ENCODE data around the gene C3orf49.

Gene C3orf49

GRCh38 chr3:63818282-63819150 lies 583 bp upstream of the C3orf49 start:
- peak; percentile 77 for DNase-seq (ENCODE audit: low read depth)
- TF ChIP-seq CTCF (IDR thresholded peaks at IDR 0.05; ENCODE audit: low read length, missing control alignments) = peak; percentile 84
- H3K4me3 ChIP-seq (replicated peaks; ENCODE audit: low read depth, low read length) = no peak overlapping the region

GRCh38 chr3:63824309-63824708 lies 5.2 kb downstream of the C3orf49 start:
- peak; percentile 20 for DNase-seq (ENCODE audit: low read depth)

GRCh38 chr3:63830526-63830925 lies 11.4 kb downstream of the C3orf49 start:
- TF ChIP-seq CTCF (IDR thresholded peaks at IDR 0.05; ENCODE audit: low read length, missing control alignments) = no peak
- no peak for DNase-seq (ENCODE audit: low read depth)
- H3K4me3 ChIP-seq (replicated peaks; ENCODE audit: low read depth, low read length) = no peak overlapping the region

More at GRCh38 chr3:63824309-63824708, 5.2 kb downstream of the C3orf49 start:
- H3K4me3 ChIP-seq (replicated peaks; ENCODE audit: low read depth, low read length) = no peak overlapping the region
- no peak for TF ChIP-seq CTCF (IDR thresholded peaks at IDR 0.05; ENCODE audit: low read length, missing control alignments)

- H3K4me3 ChIP-seq (replicated peaks; ENCODE audit: low read depth, low read length) = no peak overlapping the region
- no peak for DNase-seq (ENCODE audit: low read depth)
- no peak for TF ChIP-seq CTCF (IDR thresholded peaks at IDR 0.05; ENCODE audit: low read length, missing control alignments)
Observed at GRCh38 chr3:63832395-63832794, 13.3 kb downstream of the C3orf49 start.

GRCh38 chr3:63841704-63842103 lies 22.6 kb downstream of the C3orf49 start:
- DNase-seq (ENCODE audit: low read depth) = no peak
- TF ChIP-seq CTCF (IDR thresholded peaks at IDR 0.05; ENCODE audit: low read length, missing control alignments) = no peak

GRCh38 chr3:63842127-63842526 lies 23.0 kb downstream of the C3orf49 start:
- DNase-seq (ENCODE audit: low read depth) = no peak
- H3K4me3 ChIP-seq (replicated peaks; ENCODE audit: low read depth, low read length) = no peak overlapping the region
- TF ChIP-seq CTCF (IDR thresholded peaks at IDR 0.05; ENCODE audit: low read length, missing control alignments) = no peak

More at GRCh38 chr3:63841704-63842103, 22.6 kb downstream of the C3orf49 start:
- H3K4me3 ChIP-seq (replicated peaks; ENCODE audit: low read depth, low read length) = no peak overlapping the region

GRCh38 chr3:63845215-63845614 lies 26.1 kb downstream of the C3orf49 start:
- no peak overlapping the region for H3K4me3 ChIP-seq (replicated peaks; ENCODE audit: low read depth, low read length)
- TF ChIP-seq CTCF (IDR thresholded peaks at IDR 0.05; ENCODE audit: low read length, missing control alignments) = no peak
- DNase-seq (ENCODE audit: low read depth) = peak; percentile 5
